OCI-LY3 (cell line): Measurements from ENCODE around the gene TRABD2B.

Experiments used
- H2AFZ ChIP-seq: fragments of 200-600, 300-600 bp; shearing (Covaris generic); 2 replicates; pipeline ENCODE4 v1.6.0; 2014; ENCODE audit warnings: antibody characterized with exemption, low read depth, low read length
- H3K27ac ChIP-seq: fragments of 200-600, 300-600 bp; sonication (generic); 2 replicates; pipeline ENCODE4 v1.5.1; 2014; ENCODE audit warnings: mild to moderate bottlenecking, low read length, moderate library complexity, mixed read lengths
- H3K27me3 ChIP-seq: fragments of 200-600, 300-600 bp; sonication (generic); 2 replicates; pipeline ENCODE4 v1.6.1; 2014; ENCODE audit warnings: low read depth, low read length, mixed read lengths
- H3K36me3 ChIP-seq: fragments of 200-600, 300-600 bp; sonication (generic); replicated peaks from 2 replicates; pipeline ENCODE3; 2014; ENCODE audit warnings: low read depth, low read length, mixed read lengths
- H3K4me1 ChIP-seq: fragments of 300-600, 200-600 bp; sonication (generic); 2 replicates; pipeline ENCODE4 v1.6.1; 2014; ENCODE audit warnings: low read length, mixed read lengths
- H3K4me2 ChIP-seq: fragments of 200-600, 300-600 bp; sonication (generic); 2 replicates; pipeline ENCODE4 v1.6.1; 2014; ENCODE audit warnings: low read length, mixed read lengths
- H3K4me3 ChIP-seq: fragments of 300-600, 200-600 bp; sonication (generic); 2 replicates; pipeline ENCODE4 v1.5.1; 2014; ENCODE audit warnings: antibody characterized with exemption, mild to moderate bottlenecking, low read length, moderate library complexity
- H3K79me2 ChIP-seq: fragments of 300-600, 200-600 bp; shearing (Covaris generic); 2 replicates; pipeline ENCODE4 v1.6.1; 2014; ENCODE audit warnings: mild to moderate bottlenecking, low read length, mixed read lengths
- H3K9ac ChIP-seq: fragments of 300-600, 200-600 bp; shearing (Covaris generic); 2 replicates; pipeline ENCODE4 v1.6.0; 2014; ENCODE audit warnings: mild to moderate bottlenecking, low read length, moderate library complexity
- H3K9me3 ChIP-seq: fragments of 200-600, 300-600 bp; shearing (Covaris generic); 2 replicates; pipeline ENCODE4 v1.6.1; 2014; ENCODE audit warnings: low read length, mixed read lengths; ENCODE audit not compliant: insufficient read depth
- H4K20me1 ChIP-seq: fragments of 200-600, 300-600 bp; sonication (generic); 2 replicates; pipeline ENCODE4 v1.6.1; 2016; ENCODE audit warnings: low read length, mixed read lengths; ENCODE audit not compliant: insufficient read depth
- EZH2phosphoT487 ChIP-seq: fragments of 200-600 bp; shearing (Covaris generic); IDR thresholded peaks from 2 replicates; pipeline ENCODE4 v1.6.1; 2018; ENCODE audit warnings: antibody characterized with exemption, mixed run types, low read depth
- TF ChIP-seq, protein P1 (sequence below): fragments of 200-600, 300-600 bp; sonication (generic); IDR thresholded peaks from 2 replicates; pipeline ENCODE4 v1.5.1; 2014; ENCODE audit warnings: antibody characterized with exemption, low read length, low read depth

TRABD2B gene

GRCh38 chr1:47914218-47914938 lies 82.8 kb downstream of the TRABD2B start:
- Histone ChIP-seq H3K4me1 (no peaks in the 10 kb centered on the region), H3K9ac (no peak overlapping the region), H2AFZ (no peak overlapping the region), H4K20me1 (no peaks in the 10 kb centered on the region), H3K27me3 (peaks cover 6% of the 10 kb centered on the region; the same call in 1 of the 2 replicates), H3K27ac (no peak overlapping the region), H3K36me3 (no peaks in the 10 kb centered on the region), H3K79me2 (no peaks in the 10 kb centered on the region), H3K4me3 (no peak overlapping the region), H3K9me3 (no peaks in the 10 kb centered on the region), H3K4me2 (no peak overlapping the region)
- no peak for TF ChIP-seq EZH2phosphoT487
- TF ChIP-seq, protein P1, sequence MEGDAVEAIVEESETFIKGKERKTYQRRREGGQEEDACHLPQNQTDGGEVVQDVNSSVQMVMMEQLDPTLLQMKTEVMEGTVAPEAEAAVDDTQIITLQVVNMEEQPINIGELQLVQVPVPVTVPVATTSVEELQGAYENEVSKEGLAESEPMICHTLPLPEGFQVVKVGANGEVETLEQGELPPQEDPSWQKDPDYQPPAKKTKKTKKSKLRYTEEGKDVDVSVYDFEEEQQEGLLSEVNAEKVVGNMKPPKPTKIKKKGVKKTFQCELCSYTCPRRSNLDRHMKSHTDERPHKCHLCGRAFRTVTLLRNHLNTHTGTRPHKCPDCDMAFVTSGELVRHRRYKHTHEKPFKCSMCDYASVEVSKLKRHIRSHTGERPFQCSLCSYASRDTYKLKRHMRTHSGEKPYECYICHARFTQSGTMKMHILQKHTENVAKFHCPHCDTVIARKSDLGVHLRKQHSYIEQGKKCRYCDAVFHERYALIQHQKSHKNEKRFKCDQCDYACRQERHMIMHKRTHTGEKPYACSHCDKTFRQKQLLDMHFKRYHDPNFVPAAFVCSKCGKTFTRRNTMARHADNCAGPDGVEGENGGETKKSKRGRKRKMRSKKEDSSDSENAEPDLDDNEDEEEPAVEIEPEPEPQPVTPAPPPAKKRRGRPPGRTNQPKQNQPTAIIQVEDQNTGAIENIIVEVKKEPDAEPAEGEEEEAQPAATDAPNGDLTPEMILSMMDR: no peak

DNA sequence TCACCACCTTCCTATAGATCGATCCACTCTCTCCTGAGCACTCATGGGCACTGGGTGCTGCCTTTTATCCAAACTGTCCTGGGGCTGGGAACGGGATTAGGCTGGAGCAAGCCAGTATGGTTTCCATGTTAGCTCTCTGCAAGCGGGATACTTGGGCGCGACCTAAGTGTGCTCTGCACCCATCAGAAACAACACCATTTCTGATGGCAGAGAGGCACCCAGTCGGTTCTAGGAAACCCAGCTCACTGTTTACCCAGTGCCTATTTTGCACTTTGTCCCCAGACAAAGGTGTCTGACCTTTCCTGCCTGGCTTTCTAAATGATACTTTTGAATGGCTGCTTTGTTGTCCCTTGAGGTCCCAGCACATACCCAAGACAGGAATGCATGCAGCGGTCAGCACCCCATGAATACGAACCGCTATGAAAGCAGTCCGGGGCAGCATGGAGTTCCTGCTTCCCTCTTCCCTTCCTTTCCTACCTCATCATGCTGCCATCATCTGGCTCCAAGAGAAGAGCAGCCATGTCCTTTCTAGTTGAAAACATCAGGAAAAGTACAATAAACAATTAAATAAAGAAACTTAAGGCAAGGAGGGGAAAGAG lies 83.9 kb downstream of the TRABD2B start:
- H3K27me3 ChIP-seq: peaks cover 6% of the 10 kb centered on the region; the same call in 1 of the 2 replicates
- H3K4me2 ChIP-seq: no peak overlapping the region
- H4K20me1 ChIP-seq: no peaks in the 10 kb centered on the region
- no peaks in the 10 kb centered on the region for H3K4me1 ChIP-seq
- no peak overlapping the region for H3K9ac ChIP-seq
- no peaks in the 10 kb centered on the region for H3K36me3 ChIP-seq
- H3K27ac ChIP-seq: no peak overlapping the region
- TF ChIP-seq EZH2phosphoT487: no peak
- TF ChIP-seq, protein P1: no peak
- no peaks in the 10 kb centered on the region for H3K79me2 ChIP-seq
- H3K4me3 ChIP-seq: no peak overlapping the region
- no peak overlapping the region for H2AFZ ChIP-seq
- no peaks in the 10 kb centered on the region for H3K9me3 ChIP-seq

DNA sequence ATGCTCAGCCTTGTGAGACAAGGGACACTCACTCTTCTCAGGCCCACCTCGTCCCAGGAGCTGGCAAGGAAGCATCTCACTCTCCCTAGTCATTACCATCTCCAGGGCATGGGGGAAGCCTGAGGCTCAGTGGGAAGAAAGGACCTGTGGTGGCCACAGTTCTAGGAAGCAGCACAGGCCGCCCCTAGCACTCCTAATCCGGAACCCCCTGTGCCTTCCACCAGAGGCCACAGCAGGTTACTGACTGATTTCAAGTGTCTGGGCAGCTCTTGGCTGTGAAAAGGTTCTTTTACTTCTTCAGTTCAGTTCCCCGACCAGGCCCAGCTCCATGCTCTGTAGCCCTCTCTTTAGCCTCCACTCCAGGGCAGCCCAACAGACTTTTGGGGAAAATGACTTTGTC lies 84.4 kb downstream of the TRABD2B start:
- no peak overlapping the region for H3K27ac ChIP-seq
- no peak overlapping the region for H3K4me2 ChIP-seq
- H4K20me1 ChIP-seq: no peaks in the 10 kb centered on the region
- no peak overlapping the region for H2AFZ ChIP-seq
- H3K36me3 ChIP-seq: no peaks in the 10 kb centered on the region
- peaks cover 6% of the 10 kb centered on the region; the same call in 1 of the 2 replicates for H3K27me3 ChIP-seq
- no peak overlapping the region for H3K4me3 ChIP-seq
- H3K9ac ChIP-seq: no peak overlapping the region
- no peaks in the 10 kb centered on the region for H3K79me2 ChIP-seq
- no peaks in the 10 kb centered on the region for H3K4me1 ChIP-seq
- TF ChIP-seq EZH2phosphoT487: no peak
- TF ChIP-seq, protein P1: no peak
- no peaks in the 10 kb centered on the region for H3K9me3 ChIP-seq

DNA sequence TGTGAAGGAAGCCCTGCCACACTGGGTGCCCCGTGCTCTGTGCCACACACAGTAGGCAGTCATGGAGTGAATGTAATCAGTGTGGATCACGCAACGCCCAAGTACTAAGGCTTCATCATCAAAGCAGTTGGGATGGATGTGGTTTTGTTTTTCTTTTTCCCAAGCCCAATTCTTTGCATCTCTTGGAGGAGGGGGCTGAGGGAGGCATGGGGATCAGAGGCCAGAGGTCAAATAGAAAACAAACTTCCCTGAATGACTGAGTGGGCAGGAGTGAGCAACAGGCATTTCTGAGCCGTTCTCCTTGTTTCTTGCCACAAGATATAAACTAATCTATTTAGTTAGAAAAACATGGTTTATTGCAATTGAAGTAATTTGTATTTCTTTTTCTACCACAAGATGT lies 85.3 kb downstream of the TRABD2B start:
- Histone ChIP-seq H3K27ac (no peak overlapping the region), H3K9ac (no peak overlapping the region), H3K9me3 (no peaks in the 10 kb centered on the region), H3K4me3 (no peak overlapping the region), H3K4me1 (no peaks in the 10 kb centered on the region), H3K4me2 (no peak overlapping the region), H2AFZ (no peak overlapping the region), H3K36me3 (no peaks in the 10 kb centered on the region), H4K20me1 (no peaks in the 10 kb centered on the region), H3K27me3 (peaks cover 6% of the 10 kb centered on the region; the same call in 1 of the 2 replicates), H3K79me2 (no peaks in the 10 kb centered on the region)
- no peak for TF ChIP-seq EZH2phosphoT487
- TF ChIP-seq, protein P1: no peak
